Measurements from ENCODE around the gene ENTREP1.

DNA sequence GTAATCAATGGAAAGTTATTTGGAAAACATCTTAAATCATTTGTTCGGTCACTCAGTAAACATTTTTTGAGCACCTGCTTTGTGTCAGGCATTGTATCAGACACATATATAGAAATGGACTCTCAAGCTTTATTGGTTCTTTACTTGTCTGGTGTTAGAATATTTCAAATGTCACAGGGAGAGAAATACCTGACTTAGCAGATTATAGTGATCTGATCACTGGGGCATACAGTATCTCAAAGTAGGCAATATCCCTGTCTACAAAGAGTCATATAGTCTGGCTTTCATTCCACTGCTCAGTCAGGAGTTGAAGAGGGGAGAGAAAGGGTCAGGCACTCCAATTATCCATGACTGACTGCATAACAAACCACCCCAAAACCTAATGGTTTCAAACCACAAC is 30.2 kb downstream of the ENTREP1 start:
- TF ChIP-seq, protein P1, sequence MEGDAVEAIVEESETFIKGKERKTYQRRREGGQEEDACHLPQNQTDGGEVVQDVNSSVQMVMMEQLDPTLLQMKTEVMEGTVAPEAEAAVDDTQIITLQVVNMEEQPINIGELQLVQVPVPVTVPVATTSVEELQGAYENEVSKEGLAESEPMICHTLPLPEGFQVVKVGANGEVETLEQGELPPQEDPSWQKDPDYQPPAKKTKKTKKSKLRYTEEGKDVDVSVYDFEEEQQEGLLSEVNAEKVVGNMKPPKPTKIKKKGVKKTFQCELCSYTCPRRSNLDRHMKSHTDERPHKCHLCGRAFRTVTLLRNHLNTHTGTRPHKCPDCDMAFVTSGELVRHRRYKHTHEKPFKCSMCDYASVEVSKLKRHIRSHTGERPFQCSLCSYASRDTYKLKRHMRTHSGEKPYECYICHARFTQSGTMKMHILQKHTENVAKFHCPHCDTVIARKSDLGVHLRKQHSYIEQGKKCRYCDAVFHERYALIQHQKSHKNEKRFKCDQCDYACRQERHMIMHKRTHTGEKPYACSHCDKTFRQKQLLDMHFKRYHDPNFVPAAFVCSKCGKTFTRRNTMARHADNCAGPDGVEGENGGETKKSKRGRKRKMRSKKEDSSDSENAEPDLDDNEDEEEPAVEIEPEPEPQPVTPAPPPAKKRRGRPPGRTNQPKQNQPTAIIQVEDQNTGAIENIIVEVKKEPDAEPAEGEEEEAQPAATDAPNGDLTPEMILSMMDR (conservative IDR thresholded peaks at IDR 0.05), result no peak
- no peak for TF ChIP-seq ZFX (IDR thresholded peaks at IDR 0.05)

Data from C4-2B (cell line).